ENCODE measurements around the gene UBAC2. TPM values are rescaled to one million over a fixed set of nuclear protein-coding genes. Genes with fewer than 3 reads are reported as not detected.

The UBAC2 gene
- total RNA-seq, 3 donors from 2014 or later: 57.4 to 74.2 (median 67.5) TPM

- ATAC-seq (no peak), DNase-seq (no peak)
- TF ChIP-seq CTCF (IDR thresholded peaks at IDR 0.05): no peak
- intact Hi-C loops (cut with DNase I, micrococcal nuclease): loop anchor here in 1 of 2 donors (10.0 kb wide), 1 partner anchor 159 kb away; no protein-coding TSS in a partner anchor
- H3K4me3 ChIP-seq: no peak overlapping the region
- no peaks in the 10 kb centered on the region for H3K9me3 ChIP-seq
- H3K4me1 ChIP-seq (ENCODE audit: low read depth): no peaks in the 10 kb centered on the region
- no peaks in the 10 kb centered on the region for H3K36me3 ChIP-seq (ENCODE audit: low read depth)
Measured at GRCh38 chr13:99433543-99434075, 233.0 kb downstream of the UBAC2 start.

- peak in 2 of 3 donors; percentile 35 to 39 for DNase-seq
- peak; percentile 40 for ATAC-seq
- no peaks in the 10 kb centered on the region for H3K4me1 ChIP-seq (ENCODE audit: low read depth)
- no peaks in the 10 kb centered on the region for H3K9me3 ChIP-seq
- TF ChIP-seq CTCF (IDR thresholded peaks at IDR 0.05): no peak
- no peaks in the 10 kb centered on the region for H3K36me3 ChIP-seq (ENCODE audit: low read depth)
- H3K4me3 ChIP-seq: no peak overlapping the region
- intact Hi-C loops (cut with DNase I, micrococcal nuclease): loop anchor here in 1 of 2 donors (10.0 kb wide), 1 partner anchor 160 kb away; no protein-coding TSS in a partner anchor
Measured at GRCh38 chr13:99434258-99434788, 233.7 kb downstream of the UBAC2 start.

- H3K9me3 ChIP-seq: no peaks in the 10 kb centered on the region
- DNase-seq (no peak), ATAC-seq (no peak)
- intact Hi-C loops (cut with DNase I, micrococcal nuclease): loop anchor here (5.0 to 10.0 kb wide), 3 partner anchors 160 to 258 kb away; no protein-coding TSS in a partner anchor
- H3K4me3 ChIP-seq: no peak overlapping the region
- H3K36me3 ChIP-seq (ENCODE audit: low read depth): no peaks in the 10 kb centered on the region
- no peaks in the 10 kb centered on the region for H3K4me1 ChIP-seq (ENCODE audit: low read depth)
- TF ChIP-seq CTCF (IDR thresholded peaks at IDR 0.05): no peak
Measured at GRCh38 chr13:99435116-99435515, 234.5 kb downstream of the UBAC2 start.

GRCh38 chr13:99435998-99436397 lies 235.3 kb downstream of the UBAC2 start:
- no peak overlapping the region for H3K4me3 ChIP-seq
- H3K4me1 ChIP-seq (ENCODE audit: low read depth): no peaks in the 10 kb centered on the region
- no peaks in the 10 kb centered on the region for H3K36me3 ChIP-seq (ENCODE audit: low read depth)
- ATAC-seq (no peak), DNase-seq (no peak)
- no peaks in the 10 kb centered on the region for H3K9me3 ChIP-seq
- TF ChIP-seq CTCF (IDR thresholded peaks at IDR 0.05): no peak
- intact Hi-C loops (cut with DNase I, micrococcal nuclease): loop anchor here (5.0 to 10.0 kb wide), 3 partner anchors 161 to 259 kb away; no protein-coding TSS in a partner anchor

Small RNA genes within 50 kb of the gene (microRNA-seq; reads per million reads assigned to microRNA genes)
- gene MIR623: not detected

Other genes starting within 250 kb of the UBAC2 start
- gene DOCK9, start 222.8 kb upstream of the UBAC2 start, total RNA-seq: 100 to 1,000 TPM in 1 of 3 donors, 10 to 100 TPM in 2; 52.0 to 136 (median 54.4) TPM
- gene GPR18, start 57.5 kb downstream of the UBAC2 start, total RNA-seq: under 1 TPM; 0.35 to 0.60 (median 0.46) TPM
- 10 to 100 TPM in 1 of 3 donors, 1 to 10 TPM in 2; 1.6 to 15.3 (median 5.0) TPM for gene GPR183, start 106.5 kb downstream of the UBAC2 start, total RNA-seq